ENCODE results near the gene LGALS1.

GRCh38 chr22:37636949-37637273, 38.5 kb upstream of the LGALS1 start:
- TF ChIP-seq CTCF (IDR thresholded peaks at IDR 0.05; ENCODE audit: insufficient read depth, low read length), result no peak
- no peak for TF ChIP-seq POLR2AphosphoS5 (IDR thresholded peaks at IDR 0.05; ENCODE audit: low read depth)
- TF ChIP-seq REST (IDR thresholded peaks at IDR 0.05; ENCODE audit: insufficient replicate concordance, low read depth), result no peak
- no peak for TF ChIP-seq GABPA (IDR thresholded peaks at IDR 0.05; ENCODE audit: low read depth)
